Fibroblast of the aortic adventitia (primary cell): Measurements from ENCODE around the gene PGK1. TPM values are rescaled to one million over a fixed set of nuclear protein-coding genes. Genes with fewer than 3 reads are reported as not detected.
A peak's percentile ranks its signal among the peaks of the same experiment; 100 is the strongest.
"Not testable (repeated sequence)": the region's sequence is repeated elsewhere in the genome, so short reads cannot be mapped to it uniquely, and the experiment has no call there.

Experiments
- DNase-seq: peaks from one replicate; pipeline ENCODE4 v3.0.0-alpha.2; 2010; ENCODE audit warnings: low read depth
- H3K4me3 ChIP-seq: 2 replicates; pipeline ENCODE4 v1.5.1; 2011; ENCODE audit warnings: low read depth, mild to moderate bottlenecking, control low read depth, low read length, moderate library complexity
- CTCF ChIP-seq: IDR thresholded peaks from 2 replicates; pipeline ENCODE4 v1.5.1; 2011; ENCODE audit warnings: mild to moderate bottlenecking, low read length, control low read depth, inconsistent platforms; ENCODE audit not compliant: insufficient read depth
- total RNA-seq: library from RNA; depleted of rRNA; stranded (reverse); fragments of >200 nt; gene quantifications from 2 replicates; pipeline ENCODE4 v1.2.3, GENCODE V29; 2012; ENCODE audit warnings: low replicate concordance

Gene PGK1
- total RNA-seq, result 144 and 222 TPM in 2 replicates

- TF ChIP-seq CTCF, result no peak
- DNase-seq, result peak; percentile 95
- peak within 1 kb of the TSS; percentile 73 for H3K4me3 ChIP-seq
Measured at GRCh38 chrX:78103623-78104446, at the start of gene PGK1. PGK1 (plus strand) TSS chrX:78104248; CDS start chrX:78104341, 93 bp downstream.

DNA sequence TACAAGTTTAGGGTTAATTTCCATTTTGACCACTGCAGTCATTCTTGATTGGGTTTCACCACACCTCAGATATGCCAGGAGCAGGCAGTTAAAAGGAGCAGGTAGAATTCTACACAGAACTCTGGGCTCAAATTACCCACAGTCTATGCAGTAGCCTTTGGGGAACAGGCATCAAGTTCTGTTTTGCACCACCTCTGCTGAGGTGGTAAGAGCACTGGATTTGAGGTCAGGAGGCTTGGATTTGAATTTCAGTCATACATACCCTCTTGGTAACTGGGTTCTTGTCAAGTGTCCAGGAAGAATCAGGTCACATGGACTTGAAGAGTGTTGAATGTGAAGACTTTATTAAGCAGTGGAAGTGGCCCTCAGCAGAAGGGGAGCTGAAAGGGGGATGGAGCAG lies 40.4 kb upstream of the PGK1 start:
- TF ChIP-seq CTCF, result no peak
- no peak for DNase-seq

GRCh38 chrX:78064152-78064551 lies 39.9 kb upstream of the PGK1 start:
- no peak overlapping the region for H3K4me3 ChIP-seq
- TF ChIP-seq CTCF, result no peak
- DNase-seq, result no peak

More for the DNA sequence above, 40.4 kb upstream of the PGK1 start:
- H3K4me3 ChIP-seq, result no peak overlapping the region

DNA sequence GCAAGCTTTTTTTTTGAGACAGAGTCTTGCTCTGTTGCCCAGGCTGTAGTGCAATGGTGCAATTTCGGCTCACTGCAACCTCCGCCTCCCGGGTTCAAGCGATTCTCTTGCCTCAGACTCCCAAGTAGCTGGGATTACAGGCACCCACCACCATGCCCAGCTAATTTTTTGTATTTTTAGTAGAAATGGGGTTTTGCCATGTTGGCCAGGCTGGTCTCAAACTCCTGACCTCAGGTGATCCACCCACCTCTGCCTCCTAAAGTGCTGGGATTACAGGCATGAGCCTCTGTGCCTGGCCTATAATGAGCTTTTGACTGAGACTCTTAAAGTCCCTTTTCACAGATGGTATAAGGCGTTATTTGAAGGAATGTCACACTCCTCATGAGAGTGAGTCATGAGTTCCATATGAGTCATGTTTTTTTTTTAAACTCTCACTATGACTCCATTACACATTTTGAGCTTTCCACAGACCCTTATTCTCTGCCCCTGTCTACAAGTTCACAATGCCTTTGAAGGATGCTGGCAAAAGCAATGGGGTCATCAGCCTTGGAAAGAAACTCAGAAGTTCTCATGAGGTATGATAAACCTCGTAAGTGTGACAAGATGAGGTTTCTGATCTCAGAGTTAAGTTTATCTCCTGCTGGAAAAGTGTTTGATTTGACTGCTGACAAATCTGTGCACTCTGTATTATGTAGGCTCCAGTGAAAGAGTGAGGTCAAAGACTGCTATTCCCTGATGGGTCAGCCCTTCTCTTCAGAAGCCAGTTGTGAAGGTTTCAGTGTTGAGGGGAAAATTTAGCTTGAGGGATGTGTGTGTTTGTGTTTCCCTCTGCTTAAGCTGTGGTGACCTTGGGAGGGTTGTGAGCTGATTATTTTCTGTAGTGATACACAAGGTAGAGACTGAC lies 39.1 kb upstream of the PGK1 start:
- peak; percentile 78 for DNase-seq
- H3K4me3 ChIP-seq, result not testable (repeated sequence)

DNA sequence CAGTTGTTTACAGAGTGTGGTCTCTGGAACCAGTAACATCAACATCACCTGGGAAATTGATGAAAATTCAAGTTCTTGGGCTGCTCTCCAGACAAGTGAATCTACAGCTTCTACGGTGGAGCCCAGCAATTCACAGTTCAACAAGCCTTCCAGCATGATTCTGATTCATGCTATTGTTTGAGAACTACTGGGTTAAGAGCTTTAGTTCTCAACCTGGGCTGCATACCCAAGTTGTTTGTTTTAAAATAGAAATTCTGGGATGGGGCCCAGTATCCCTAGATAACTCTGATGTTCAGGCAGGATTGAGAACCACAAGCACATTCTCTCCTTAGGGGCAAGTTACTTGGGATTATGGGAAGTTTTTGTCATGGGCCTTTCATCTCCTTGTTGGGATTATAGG lies 37.9 kb upstream of the PGK1 start:
- peak; percentile 86 for DNase-seq
- TF ChIP-seq CTCF, result no peak
- H3K4me3 ChIP-seq, result no peak overlapping the region

GRCh38 chrX:78071331-78071730 lies 32.7 kb upstream of the PGK1 start:
- DNase-seq, result no peak
- TF ChIP-seq CTCF, result no peak
- no peak overlapping the region for H3K4me3 ChIP-seq

DNA sequence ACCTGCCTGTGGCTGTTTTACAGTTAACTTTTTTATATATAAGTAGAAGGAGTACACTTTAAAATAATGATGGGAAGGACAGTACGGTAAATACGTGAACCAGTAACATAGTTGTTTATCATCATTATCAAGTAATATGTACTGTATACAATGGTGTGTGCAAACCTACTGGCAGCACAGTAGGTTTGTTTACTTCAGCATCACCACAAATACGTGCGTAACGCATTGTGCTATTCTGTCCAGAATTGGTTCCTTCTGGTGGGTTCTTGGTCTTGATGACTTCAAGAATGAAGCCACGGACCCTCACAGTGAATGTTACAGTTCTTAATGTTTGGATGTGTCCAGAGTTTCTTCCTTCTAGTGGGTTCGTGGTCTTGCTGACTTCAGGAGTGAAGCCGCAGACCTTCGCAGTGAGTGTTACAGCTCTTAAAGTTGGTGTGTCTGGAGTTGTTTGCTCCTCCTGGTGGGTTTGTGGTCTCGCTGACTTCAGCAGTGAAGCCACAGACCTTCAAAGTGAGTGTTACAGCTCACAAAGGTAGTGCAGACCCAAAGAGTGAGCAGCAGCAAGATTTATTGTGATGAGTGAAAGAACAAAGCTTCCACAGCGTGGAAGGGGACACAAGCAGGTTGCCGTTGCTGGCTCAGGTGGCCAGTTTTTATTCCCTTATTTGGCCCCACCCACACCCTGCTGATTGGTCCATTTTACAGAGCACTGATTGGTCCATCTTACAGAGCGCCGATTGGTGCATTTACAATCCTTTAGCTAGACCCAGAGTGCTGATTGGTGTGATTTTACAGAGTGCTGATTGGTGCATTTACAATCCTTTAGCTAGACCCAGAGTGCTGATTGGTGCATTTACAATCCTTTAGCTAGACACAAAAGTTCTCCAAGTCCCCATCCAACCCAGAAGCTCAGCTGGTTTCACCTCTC lies 30.6 kb upstream of the PGK1 start:
- DNase-seq, H3K4me3 ChIP-seq: not testable (repeated sequence)
